ENCODE data around the gene ARL11. TPM values are rescaled to one million over a fixed set of nuclear protein-coding genes. Genes with fewer than 3 reads are reported as not detected.
"Not testable (repeated sequence)": the region's sequence is repeated elsewhere in the genome, so short reads cannot be mapped to it uniquely, and the experiment has no call there.

Gene ARL11
- not detected in 2 replicates for total RNA-seq (2014; rRNA removed; shearing (Covaris generic))

DNA sequence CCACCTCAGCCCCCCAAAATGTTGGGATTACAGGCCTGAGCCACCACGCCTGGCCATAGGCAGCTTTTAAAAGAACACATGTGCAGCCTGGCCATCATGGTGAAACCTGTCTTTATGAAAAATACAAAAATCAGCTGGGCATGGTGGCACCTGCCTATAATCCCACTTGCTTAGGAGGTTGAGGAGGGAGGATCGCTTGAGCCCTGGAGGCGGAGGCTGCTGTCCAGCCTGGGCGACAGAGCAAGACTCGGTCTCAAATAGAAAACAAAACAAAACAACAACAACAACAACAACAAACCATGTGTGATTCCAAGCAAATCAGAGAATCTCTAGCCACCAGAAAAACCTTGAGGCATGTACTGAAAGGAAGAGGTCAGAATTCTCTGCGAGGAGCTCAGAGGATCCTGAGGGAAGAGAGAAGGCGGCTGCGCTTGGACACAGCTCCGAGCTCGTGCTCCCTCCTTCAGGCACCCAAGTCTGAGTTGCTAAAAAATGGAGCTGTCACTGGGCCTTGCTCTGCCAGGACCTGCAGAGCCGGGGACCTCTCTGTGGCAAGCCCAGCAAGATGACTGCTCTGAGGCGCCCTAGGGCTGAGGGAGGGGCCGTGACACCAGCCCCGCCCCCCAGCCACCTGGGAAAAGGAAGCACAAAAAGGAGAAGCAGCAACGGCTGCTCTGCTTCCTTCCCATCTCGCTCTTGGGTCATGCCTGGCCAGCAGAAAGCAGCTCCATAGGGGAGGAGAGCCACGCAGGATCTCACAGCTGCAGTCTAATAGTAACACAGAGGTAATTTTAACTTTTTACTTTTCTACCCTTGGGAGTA lies at the start of gene ARL11:
ARL11 (plus strand) TSS at position 677 of the 822 bp plus-strand sequence. CDS start 1,941 bp downstream, outside the sequence.
- DNase-seq (ENCODE audit: low spot score) = no peak

DNA sequence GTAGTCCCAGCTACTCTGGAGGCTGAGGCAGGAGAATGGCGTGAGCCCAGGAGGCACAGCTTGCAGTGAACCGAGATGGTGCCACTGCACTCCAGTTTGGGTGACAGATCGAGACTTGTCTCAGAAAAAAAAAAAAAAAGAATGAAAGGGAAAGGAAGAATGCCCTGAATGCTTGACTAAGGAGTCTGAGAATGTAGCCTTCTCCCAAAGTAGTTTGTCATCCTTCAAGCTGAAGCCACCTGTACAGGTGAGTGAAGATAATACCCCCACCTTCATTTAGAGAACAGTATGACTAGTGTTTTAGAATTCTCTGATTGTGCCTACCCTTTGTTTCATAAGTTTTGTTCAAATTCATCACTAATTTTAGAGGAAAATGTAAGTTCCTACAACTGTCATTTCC lies 48.8 kb upstream of the ARL11 start:
- DNase-seq (ENCODE audit: low spot score) = no peak

DNA sequence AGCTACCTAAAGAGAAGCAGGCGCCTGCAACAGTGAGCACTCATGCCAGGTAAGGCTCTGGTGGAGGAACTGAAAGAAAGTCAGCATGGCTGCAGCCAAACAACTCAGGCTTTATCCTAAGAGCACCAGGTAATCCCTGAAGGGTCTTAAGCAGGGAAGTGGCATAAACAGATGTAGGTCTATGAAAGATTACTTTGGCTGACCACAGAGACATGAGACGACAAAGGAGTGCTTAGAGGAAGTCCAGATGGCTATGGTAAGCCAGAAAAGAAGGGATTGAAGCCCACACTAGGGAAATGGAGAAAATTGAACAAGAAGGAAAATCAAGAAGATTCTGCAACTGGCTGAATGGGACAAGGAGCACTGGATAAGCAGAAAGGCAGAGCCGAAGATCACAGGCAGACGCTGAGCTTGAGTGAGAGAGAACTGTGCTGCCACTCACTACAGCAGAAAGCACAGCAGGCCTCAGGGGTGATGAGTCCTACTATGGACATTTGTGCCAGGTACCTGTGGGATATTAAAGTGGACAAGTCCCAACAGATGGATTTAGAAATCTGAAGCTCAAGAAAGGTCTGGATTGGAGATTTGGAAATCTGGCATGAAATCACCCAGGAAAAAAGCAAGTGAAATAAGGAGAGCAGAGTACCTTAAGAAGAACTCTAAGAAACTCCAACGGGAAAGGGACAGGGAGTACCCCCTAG lies 47.2 kb upstream of the ARL11 start:
- DNase-seq (ENCODE audit: low spot score) = no peak

- DNase-seq (ENCODE audit: low spot score) = peak; percentile 2
Measured at GRCh38 chr13:49584771-49585182, 43.5 kb upstream of the ARL11 start.

GRCh38 chr13:49585220-49586157 lies 42.8 kb upstream of the ARL11 start, which contains the start of gene RCBTB1:
Gene RCBTB1 (minus strand): TSS chr13:49585558. CDS start chr13:49567279, 18,279 bp downstream.
- DNase-seq (ENCODE audit: low spot score) = peak; percentile 42

DNA sequence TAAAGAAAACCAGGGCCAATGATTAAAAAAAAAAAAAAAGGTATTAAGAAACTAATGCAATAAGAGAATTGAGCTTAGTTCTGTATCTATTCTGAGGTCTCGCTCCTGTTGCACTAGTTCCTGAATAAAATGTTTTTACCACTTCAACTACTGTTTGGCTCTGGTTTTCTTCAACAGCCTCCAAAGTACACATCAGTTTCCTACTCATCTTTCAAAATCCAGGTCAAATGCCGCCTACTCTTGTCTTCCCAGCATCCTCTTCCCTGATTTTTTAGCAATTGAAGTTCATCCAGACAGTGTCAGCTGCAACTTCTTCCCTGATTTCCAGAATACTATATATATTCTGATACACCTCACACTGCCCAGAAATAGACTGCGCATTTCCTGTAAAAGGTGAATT lies 41.6 kb upstream of the ARL11 start:
- DNase-seq (ENCODE audit: low spot score) = no peak

GRCh38 chr13:49587311-49587847 lies 40.9 kb upstream of the ARL11 start:
- peak; percentile 13 for DNase-seq (ENCODE audit: low spot score)

DNA sequence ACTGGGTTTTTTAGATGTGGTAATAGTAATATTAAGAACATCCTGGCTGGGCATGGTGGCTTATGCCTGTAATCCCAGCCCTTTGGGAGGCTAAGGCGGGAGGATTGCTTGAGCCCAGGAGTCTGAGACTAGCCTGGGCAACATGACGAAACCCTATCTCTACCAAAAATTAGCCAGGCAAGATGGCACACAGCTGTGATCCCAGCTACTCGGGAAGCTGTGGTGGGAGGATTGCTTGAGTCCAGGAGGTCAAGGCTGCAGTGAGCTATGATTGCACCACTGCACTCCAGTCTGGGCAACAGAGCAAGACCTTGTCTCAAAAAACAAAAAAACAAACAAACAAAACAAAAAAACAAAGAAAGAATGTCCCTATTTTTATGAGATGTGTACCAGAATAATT lies 37.6 kb upstream of the ARL11 start:
- DNase-seq (ENCODE audit: low spot score) = not testable (repeated sequence)

GRCh38 chr13:49593876-49594275 lies 34.4 kb upstream of the ARL11 start:
- DNase-seq (ENCODE audit: low spot score) = not testable (repeated sequence)

- no peak for DNase-seq (ENCODE audit: low spot score)
Measured at GRCh38 chr13:49594576-49594975, 33.7 kb upstream of the ARL11 start.

DNA sequence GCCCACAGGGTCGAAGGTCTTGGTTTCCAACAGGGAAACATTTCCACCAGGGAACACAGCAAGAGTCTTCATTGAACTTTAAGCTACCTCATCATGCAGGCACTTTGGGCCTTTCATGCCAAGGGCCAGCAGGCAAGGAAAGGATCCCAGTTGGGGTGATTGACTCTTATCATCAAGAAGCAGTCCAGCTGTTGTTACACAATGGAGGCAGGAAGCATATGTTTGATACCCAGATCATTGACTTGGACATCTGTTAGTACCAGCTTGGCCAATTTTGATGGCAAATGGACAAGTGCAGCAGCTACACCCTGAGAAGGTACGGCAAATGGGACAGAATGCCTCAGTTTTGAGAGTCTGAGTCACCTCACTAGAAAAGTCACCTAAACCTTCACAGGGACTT lies 32.1 kb upstream of the ARL11 start:
- no peak for DNase-seq (ENCODE audit: low spot score)

DNA sequence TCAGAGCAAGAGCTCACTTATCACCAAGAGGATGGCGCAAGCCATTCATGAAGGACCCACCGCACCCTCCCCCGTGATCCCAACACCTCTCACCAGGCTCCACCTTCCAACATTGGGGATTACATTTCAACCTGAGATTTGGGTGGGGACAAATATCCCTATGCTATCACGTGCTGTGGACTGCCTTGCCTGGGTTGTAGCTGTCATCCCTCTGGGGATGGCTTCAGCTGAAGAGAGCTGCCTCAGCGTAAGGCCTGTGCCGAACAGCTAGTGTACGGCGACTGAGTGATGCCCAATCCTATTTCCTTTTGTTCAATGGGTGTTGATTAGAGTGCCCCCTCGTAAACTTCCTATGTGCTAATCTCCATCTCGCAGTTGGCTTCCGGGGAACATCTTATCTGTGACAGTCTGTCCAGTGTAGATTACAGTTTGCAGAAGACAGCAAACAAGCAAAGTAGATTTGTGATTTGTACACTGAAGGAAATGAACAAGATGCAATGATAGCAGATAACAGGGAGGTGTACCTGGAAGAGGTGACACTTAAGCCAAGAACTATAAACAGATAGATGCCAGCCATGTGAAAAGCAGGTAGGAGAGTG lies 31.2 kb upstream of the ARL11 start:
- DNase-seq (ENCODE audit: low spot score) = no peak

DNA sequence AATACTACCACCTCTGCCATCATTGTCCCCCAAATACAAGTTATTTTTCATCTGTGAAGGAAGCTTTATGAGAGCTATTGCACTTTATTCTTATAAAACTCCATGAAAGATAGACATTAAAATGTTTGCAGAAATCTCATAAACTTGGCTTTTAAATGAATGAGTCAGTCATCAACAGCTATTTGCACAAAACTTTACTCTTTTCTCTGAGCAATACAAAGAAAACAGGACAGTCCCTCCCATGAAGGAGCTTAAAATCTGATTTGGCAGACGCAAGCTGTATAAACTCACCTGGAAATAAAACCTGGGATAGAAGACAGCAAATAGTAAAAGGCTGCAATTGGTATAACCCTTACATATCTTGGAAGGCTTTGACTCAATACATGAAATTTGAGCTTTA lies 26.3 kb upstream of the ARL11 start:
- no peak for DNase-seq (ENCODE audit: low spot score)

- not testable (repeated sequence) for DNase-seq (ENCODE audit: low spot score)
Measured at GRCh38 chr13:49602615-49603014, 25.7 kb upstream of the ARL11 start.

GRCh38 chr13:49604570-49604969 lies 23.7 kb upstream of the ARL11 start:
- DNase-seq (ENCODE audit: low spot score) = no peak

DNA sequence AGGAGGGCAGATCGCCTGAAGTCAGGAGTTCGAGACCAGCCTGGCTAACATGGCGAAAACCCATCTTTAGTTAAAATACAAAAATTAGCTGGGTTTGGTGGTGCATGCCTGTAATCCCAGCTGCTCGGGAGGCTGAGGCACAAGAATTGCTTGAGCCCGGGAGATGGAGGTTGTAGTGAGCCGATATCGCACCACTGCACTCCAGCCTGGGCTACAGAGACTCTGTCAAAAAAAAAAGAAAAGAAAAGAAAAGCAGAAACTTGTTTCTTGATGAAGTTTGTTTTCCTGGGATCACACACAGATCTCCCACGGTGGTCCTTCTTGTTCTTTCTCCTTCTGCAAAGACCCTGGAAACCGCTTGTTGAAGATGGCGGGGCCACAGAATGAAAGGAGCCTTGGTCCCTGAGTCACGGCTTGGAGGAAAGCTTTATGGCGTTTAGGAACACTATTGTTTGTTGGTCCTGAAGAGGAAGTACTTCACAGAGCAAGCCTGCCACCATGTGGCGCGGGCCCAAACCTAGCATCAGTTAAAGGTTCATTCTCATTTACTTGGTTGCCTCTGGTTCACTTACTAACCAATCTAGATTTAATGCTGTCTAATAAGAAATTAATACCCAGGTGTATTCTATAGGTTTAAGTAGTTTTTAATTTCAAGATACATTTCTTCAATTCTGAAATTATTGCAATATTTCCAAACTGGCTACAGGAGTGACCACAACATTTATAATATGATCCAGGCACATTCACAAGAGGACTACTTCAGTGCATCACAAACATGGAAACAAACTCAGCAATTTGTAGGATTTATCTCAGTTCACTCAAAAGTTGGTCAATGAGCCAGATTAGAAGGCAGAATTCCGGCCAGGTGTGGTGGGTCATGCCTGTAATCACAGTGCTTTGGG lies 21.3 kb upstream of the ARL11 start:
- DNase-seq (ENCODE audit: low spot score) = peak; percentile 81

DNA sequence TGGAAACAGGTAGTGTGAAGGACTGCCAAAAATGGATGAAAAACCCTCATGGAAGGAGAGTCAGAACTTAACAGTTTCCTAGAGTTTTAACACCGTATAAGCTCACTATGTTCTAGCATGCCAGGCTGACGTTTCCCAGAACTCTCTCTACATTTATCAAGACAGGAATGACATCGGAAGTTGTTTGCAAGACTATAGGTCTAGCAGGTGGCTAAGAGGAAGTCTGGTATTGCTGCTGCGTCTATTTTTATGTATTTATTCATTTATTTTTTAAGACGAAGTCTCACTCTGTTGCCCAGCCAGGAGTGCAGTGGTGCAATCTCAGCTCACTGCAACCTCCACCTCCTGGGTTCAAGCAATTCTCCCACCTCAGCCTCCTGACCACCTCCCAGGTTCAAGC lies 20.5 kb upstream of the ARL11 start:
- DNase-seq (ENCODE audit: low spot score) = no peak

DNA sequence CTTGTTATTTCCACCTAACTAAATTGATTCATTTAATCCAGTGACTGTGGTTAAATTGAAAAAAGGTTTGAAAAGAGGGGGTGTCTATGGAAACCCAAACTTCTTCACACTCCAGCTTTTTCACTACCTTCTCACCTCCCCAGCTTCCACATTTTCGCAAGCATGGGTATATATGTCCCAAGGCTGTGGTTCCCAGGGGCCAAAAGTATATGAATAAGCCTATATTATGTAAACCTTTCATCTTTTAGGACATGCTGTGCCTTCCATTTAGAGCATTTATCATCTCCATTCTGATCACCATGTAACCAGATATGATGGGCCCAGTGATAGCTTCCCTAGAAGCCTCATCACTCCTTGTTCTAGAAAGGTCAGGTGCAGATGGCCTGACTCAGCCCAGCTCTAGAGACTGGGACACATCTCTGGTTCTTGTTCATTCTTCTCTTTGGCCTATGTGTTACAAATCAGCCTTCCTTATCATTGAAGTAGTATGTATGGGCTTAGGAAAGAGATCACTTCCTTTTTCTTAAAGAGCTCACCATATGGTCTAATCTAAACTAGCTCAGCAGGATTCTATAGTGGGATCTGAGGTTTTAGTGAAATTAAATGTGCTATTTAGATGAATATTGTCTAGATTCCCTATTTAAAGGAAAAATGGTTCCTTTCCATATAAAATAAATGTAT lies 19.5 kb upstream of the ARL11 start:
- DNase-seq (ENCODE audit: low spot score) = no peak

- no peak for DNase-seq (ENCODE audit: low spot score)
Measured at GRCh38 chr13:49610176-49610575, 18.1 kb upstream of the ARL11 start.

Data from A172 (cell line).